SK-N-MC (cell line): ENCODE data around the gene MKS1.

ENCODE experiments used
- EZH2 ChIP-seq: fragments of 200-600 bp; sonication (generic); IDR thresholded peaks from one replicate; pipeline ENCODE4 v1.6.1; 2017; ENCODE audit warnings: antibody characterized with exemption
- POLR2AphosphoS5 ChIP-seq: IDR thresholded peaks from 2 replicates; pipeline ENCODE4 v1.6.1; 2012; ENCODE audit warnings: mild to moderate bottlenecking, low read depth, low read length, borderline replicate concordance

DNA sequence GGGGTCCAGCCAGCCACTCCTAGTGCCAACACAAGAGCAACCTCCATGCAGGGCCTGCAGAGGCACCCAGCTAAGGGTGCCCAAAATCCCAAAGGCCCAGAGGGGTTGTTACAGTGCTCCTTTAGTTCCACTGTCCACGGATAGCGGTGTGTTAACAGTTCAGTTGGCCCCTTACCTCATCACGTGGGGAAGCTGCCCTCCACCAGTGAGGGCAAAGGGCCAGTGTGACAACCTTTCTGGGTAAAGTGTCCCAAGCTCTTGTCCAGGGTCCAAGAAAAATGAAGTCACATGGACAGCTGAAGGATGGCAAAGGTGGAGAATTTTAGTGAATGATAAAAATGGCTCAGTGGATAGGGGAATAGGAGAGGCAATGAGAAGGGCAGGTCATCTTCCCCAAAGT lies 8.7 kb upstream of the MKS1 start:
- TF ChIP-seq POLR2AphosphoS5 (no peak), EZH2 (no peak)
